ENCODE results near the gene CBR3. TPM values are rescaled to one million over a fixed set of nuclear protein-coding genes. Genes with fewer than 3 reads are reported as not detected.

CBR3 gene
- total RNA-seq, 1 experiment from 2014 or later = 1.6 TPM

- ATAC-seq (no peak), DNase-seq (ENCODE audit: low read depth, low spot score) (no peak)
- H3K4me3 ChIP-seq (ENCODE audit: low read depth in 2 of 2, low read length in 2 of 2) = no peak overlapping the region
- no peak overlapping the region for H3K27ac ChIP-seq (ENCODE audit: low read length)
- no peaks in the 10 kb centered on the region for H3K36me3 ChIP-seq (ENCODE audit: control insufficient read depth, insufficient read depth, low read length)
- no peaks in the 10 kb centered on the region for H3K4me1 ChIP-seq (ENCODE audit: control insufficient read depth, insufficient read depth, low read length)
- CTCF ChIA-PET = interaction anchor here (1.2 kb wide), 1 partner anchor 11 kb away, joined by 6 read pairs; no protein-coding TSS in a partner anchor
- no peaks in the 10 kb centered on the region for H3K27me3 ChIP-seq (ENCODE audit: control insufficient read depth, insufficient read depth, low read length)
- intact Hi-C loops (cut with micrococcal nuclease; ENCODE audit: unreplicated experiment) (no loop called here), in situ Hi-C loops (cut with HindIII; ENCODE audit: low pct_unique_long_range_greater_than_20kb, low sequenced_read_pairs) (no loop called here)
- TF ChIP-seq SIN3A (IDR thresholded peaks at IDR 0.05; ENCODE audit: borderline replicate concordance, insufficient read depth, low read depth, low read length) (no peak), POLR2AphosphoS5 (IDR thresholded peaks at IDR 0.05; ENCODE audit: low read depth, low read length) (no peak), REST (IDR thresholded peaks at IDR 0.05; ENCODE audit: insufficient read depth in 1 of 2, low read depth in 2 of 2, low read length in 1 of 2) (no peak), CTCF (IDR thresholded peaks at IDR 0.05) (no peak), TCF7L2 (IDR thresholded peaks at IDR 0.05; ENCODE audit: low read depth, low read length) (no peak)
- POLR2A ChIA-PET = no interaction called here
- H3K9me3 ChIP-seq (ENCODE audit: control insufficient read depth, insufficient read depth, low read depth, low read length) = no peaks in the 10 kb centered on the region
- BruUV-seq (replicated peaks) = no TSS peak
These were observed 8.7 kb upstream of the CBR3 start for GRCh38 chr21:36126208-36126565.

- no peak for ATAC-seq
- no peaks in the 10 kb centered on the region for H3K27me3 ChIP-seq (ENCODE audit: control insufficient read depth, insufficient read depth, low read length)
- CTCF ChIA-PET = interaction anchor here (0.6 to 1.2 kb wide), 2 partner anchors 11 to 14 kb away, joined by 3 to 6 read pairs; no protein-coding TSS in a partner anchor
These were observed 8.2 kb upstream of the CBR3 start for GRCh38 chr21:36126621-36127110.

More at GRCh38 chr21:36126621-36127110, 8.2 kb upstream of the CBR3 start:
- no peaks in the 10 kb centered on the region for H3K36me3 ChIP-seq (ENCODE audit: control insufficient read depth, insufficient read depth, low read length)
- no peaks in the 10 kb centered on the region for H3K4me1 ChIP-seq (ENCODE audit: control insufficient read depth, insufficient read depth, low read length)
- no peak overlapping the region for H3K27ac ChIP-seq (ENCODE audit: low read length)
- H3K9me3 ChIP-seq (ENCODE audit: control insufficient read depth, insufficient read depth, low read depth, low read length) = no peaks in the 10 kb centered on the region
- in situ Hi-C loops (cut with HindIII; ENCODE audit: low pct_unique_long_range_greater_than_20kb, low sequenced_read_pairs) (no loop called here), intact Hi-C loops (cut with micrococcal nuclease; ENCODE audit: unreplicated experiment) (no loop called here)
- DNase-seq (ENCODE audit: low read depth, low spot score) = no peak
- no peak overlapping the region for H3K4me3 ChIP-seq (ENCODE audit: low read depth in 2 of 2, low read length in 2 of 2)
- BruUV-seq (replicated peaks) = no TSS peak
- POLR2A ChIA-PET = no interaction called here
- TF ChIP-seq REST (IDR thresholded peaks at IDR 0.05; ENCODE audit: insufficient read depth in 1 of 2, low read depth in 2 of 2, low read length in 1 of 2) (no peak), POLR2AphosphoS5 (IDR thresholded peaks at IDR 0.05; ENCODE audit: low read depth, low read length) (no peak), CTCF (IDR thresholded peaks at IDR 0.05) (no peak), TCF7L2 (IDR thresholded peaks at IDR 0.05; ENCODE audit: low read depth, low read length) (no peak), SIN3A (IDR thresholded peaks at IDR 0.05; ENCODE audit: borderline replicate concordance, insufficient read depth, low read depth, low read length) (no peak)
